Measurements from ENCODE around the gene DYNLT3. TPM values are rescaled to one million over a fixed set of nuclear protein-coding genes. Genes with fewer than 3 reads are reported as not detected.

Gene DYNLT3
- total RNA-seq, 1 experiment from 2014 or later, result 5.7 TPM

DNA sequence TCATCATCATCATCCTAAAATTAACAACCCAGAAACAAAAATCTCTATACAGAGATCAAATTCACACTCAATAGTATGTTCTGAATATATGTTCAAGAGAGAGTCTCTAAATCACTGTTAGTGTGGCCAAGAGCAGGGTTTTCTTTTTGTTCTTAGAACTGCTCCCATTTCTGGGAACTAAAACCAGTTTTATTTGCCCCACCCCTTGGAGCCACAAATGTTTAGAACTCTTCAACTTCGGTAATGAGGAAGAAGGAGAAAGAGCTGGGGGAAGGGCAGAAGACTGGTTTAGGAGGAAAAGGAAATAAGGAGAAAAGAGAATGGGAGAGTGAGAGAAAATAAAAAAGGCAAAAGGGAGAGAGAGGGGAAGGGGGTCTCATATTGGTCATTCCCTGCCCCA, 35.3 kb downstream of the DYNLT3 start:
- H4K8ac ChIP-seq (replicated peaks; ENCODE audit: insufficient read length, low read depth, low read length), result no peak overlapping the region
- H3K4me1 Mint-ChIP-seq, result no peaks in the 10 kb centered on the region

More for the DNA sequence above, 35.3 kb downstream of the DYNLT3 start:
- H3K36me3 Mint-ChIP-seq (ENCODE audit: insufficient read depth in 1 of 3, low read depth in 3 of 3), result no peaks in the 10 kb centered on the region; a peak in 1 of 7 replicates
- no peak overlapping the region for H4K5ac ChIP-seq (ENCODE audit: insufficient read length, low read depth, low read length)
- H3K79me1 ChIP-seq (ENCODE audit: insufficient read depth, low read depth, low read length, poor library complexity, severe bottlenecking), result no peaks in the 10 kb centered on the region
- no peak overlapping the region for H3K14ac ChIP-seq (ENCODE audit: insufficient read depth, low read length)
- H3K4me2 ChIP-seq (ENCODE audit: insufficient read depth, insufficient read length, low read length), result no peak overlapping the region
- H2BK5ac ChIP-seq (ENCODE audit: insufficient read length, low read length), result no peak overlapping the region
- H2BK12ac ChIP-seq (ENCODE audit: insufficient read length, low read depth, low read length), result no peak overlapping the region
- H2BK15ac ChIP-seq (ENCODE audit: low read depth, low read length), result no peak overlapping the region
- H3K9me3 ChIP-seq (ENCODE audit: control insufficient read depth, low read depth, low read length), result no peaks in the 10 kb centered on the region
- H3K23me2 ChIP-seq (ENCODE audit: insufficient read length, low read depth, low read length, poor library complexity, severe bottlenecking), result no peaks in the 10 kb centered on the region
- no peak overlapping the region for H3K18ac ChIP-seq (ENCODE audit: insufficient read length, low read depth, low read length)
- H3K4ac ChIP-seq (ENCODE audit: low read depth, low read length), result no peak overlapping the region
- H3T11ph ChIP-seq (ENCODE audit: low read length), result no peak overlapping the region
- H2AK5ac ChIP-seq (ENCODE audit: insufficient read length, low read length), result no peak overlapping the region
- no peaks in the 10 kb centered on the region for H3K79me2 ChIP-seq (ENCODE audit: insufficient read depth, low read length)
- no peak for DNase-seq
- no peaks in the 10 kb centered on the region for H3K4me1 ChIP-seq (ENCODE audit: insufficient read depth, low read length)
- no peak overlapping the region for H3K27ac Mint-ChIP-seq
- no peak overlapping the region for H3K27ac ChIP-seq (ENCODE audit: insufficient read length, low read depth, low read length)
- H3K9me3 Mint-ChIP-seq, result peaks cover 40 to 59% of the 10 kb centered on the region in 2 experiments
- no peak overlapping the region for H3K9ac ChIP-seq (ENCODE audit: extremely low read depth, insufficient read length, low read length)
- H2AFZ ChIP-seq (ENCODE audit: low read length), result no peak overlapping the region
- no CpG with 5 or more reads among the region's 1 CpG for WGBS (ENCODE audit: extremely low coverage, insufficient read length, low lambda C conversion rate)
- no peak overlapping the region for H3K4me3 Mint-ChIP-seq
- no peak overlapping the region for H2BK120ac ChIP-seq (ENCODE audit: low read depth, low read length, poor library complexity, severe bottlenecking)
- TF ChIP-seq, protein P1, sequence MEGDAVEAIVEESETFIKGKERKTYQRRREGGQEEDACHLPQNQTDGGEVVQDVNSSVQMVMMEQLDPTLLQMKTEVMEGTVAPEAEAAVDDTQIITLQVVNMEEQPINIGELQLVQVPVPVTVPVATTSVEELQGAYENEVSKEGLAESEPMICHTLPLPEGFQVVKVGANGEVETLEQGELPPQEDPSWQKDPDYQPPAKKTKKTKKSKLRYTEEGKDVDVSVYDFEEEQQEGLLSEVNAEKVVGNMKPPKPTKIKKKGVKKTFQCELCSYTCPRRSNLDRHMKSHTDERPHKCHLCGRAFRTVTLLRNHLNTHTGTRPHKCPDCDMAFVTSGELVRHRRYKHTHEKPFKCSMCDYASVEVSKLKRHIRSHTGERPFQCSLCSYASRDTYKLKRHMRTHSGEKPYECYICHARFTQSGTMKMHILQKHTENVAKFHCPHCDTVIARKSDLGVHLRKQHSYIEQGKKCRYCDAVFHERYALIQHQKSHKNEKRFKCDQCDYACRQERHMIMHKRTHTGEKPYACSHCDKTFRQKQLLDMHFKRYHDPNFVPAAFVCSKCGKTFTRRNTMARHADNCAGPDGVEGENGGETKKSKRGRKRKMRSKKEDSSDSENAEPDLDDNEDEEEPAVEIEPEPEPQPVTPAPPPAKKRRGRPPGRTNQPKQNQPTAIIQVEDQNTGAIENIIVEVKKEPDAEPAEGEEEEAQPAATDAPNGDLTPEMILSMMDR (conservative IDR thresholded peaks at IDR 0.05), result no peak
- no peak overlapping the region for H2BK20ac ChIP-seq (ENCODE audit: low read depth, low read length, poor library complexity, severe bottlenecking)
- H4K20me1 ChIP-seq (ENCODE audit: control insufficient read depth, insufficient read depth, insufficient read length), result no peaks in the 10 kb centered on the region
- H4K91ac ChIP-seq (ENCODE audit: insufficient read length, low read depth, low read length), result no peak overlapping the region
- H3K27me3 ChIP-seq (ENCODE audit: insufficient read depth, low read length), result no peaks in the 10 kb centered on the region
- H3K27me3 Mint-ChIP-seq (ENCODE audit: low read depth), result no peaks in the 10 kb centered on the region
- H3K23ac ChIP-seq (ENCODE audit: insufficient read length, low read depth, low read length), result no peak overlapping the region
- no peak overlapping the region for H3K56ac ChIP-seq (ENCODE audit: insufficient read length, low read depth, low read length)
